Left kidney (tissue), 8 donors: Measurements from ENCODE around the gene PPP1R18. TPM values are rescaled to one million over a fixed set of nuclear protein-coding genes. Genes with fewer than 3 reads are reported as not detected.
A peak's percentile ranks its signal among the peaks of the same experiment; 100 is the strongest.
"Not testable (repeated sequence)": the region's sequence is repeated elsewhere in the genome, so short reads cannot be mapped to it uniquely, and the experiment has no call there.

Experiments
- DNase-seq: peaks from one replicate; pipeline ENCODE4 v3.0.0-alpha.2; 2013
- long read RNA-seq, 8 donors: transcript quantifications; one replicate each; lab custom pipeline, GENCODE V29; 2026
- polyA plus RNA-seq: library from polyadenylated mRNA; unstranded; fragments of 120-200 nt; gene quantifications from one replicate; pipeline ENCODE4 v1.2.1, GENCODE V29; 2013; ENCODE audit not compliant: insufficient read length

PPP1R18 gene, protein sequence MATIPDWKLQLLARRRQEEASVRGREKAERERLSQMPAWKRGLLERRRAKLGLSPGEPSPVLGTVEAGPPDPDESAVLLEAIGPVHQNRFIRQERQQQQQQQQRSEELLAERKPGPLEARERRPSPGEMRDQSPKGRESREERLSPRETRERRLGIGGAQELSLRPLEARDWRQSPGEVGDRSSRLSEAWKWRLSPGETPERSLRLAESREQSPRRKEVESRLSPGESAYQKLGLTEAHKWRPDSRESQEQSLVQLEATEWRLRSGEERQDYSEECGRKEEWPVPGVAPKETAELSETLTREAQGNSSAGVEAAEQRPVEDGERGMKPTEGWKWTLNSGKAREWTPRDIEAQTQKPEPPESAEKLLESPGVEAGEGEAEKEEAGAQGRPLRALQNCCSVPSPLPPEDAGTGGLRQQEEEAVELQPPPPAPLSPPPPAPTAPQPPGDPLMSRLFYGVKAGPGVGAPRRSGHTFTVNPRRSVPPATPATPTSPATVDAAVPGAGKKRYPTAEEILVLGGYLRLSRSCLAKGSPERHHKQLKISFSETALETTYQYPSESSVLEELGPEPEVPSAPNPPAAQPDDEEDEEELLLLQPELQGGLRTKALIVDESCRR
- polyA plus RNA-seq = 36.9 TPM
- long read RNA-seq, donor 1, transcript PPP1R18-206 (3 exons, 1,448 nt) = major isoform, 6 of 11 reads
- long read RNA-seq, donor 1, partial matches to known transcripts = 5 of 11 reads
- long read RNA-seq, donor 1, other reads (novel, unspliced or antisense) = 0 of 11 reads
- long read RNA-seq, donor 2, transcript PPP1R18-206 (3 exons, 1,448 nt) = major isoform, 6 of 6 reads
- long read RNA-seq, donor 2, partial matches to known transcripts = 0 of 6 reads
- long read RNA-seq, donor 2, other reads (novel, unspliced or antisense) = 0 of 6 reads
- long read RNA-seq, donor 3, transcript PPP1R18-206 (3 exons, 1,448 nt) = major isoform, 5 of 5 reads
- long read RNA-seq, donor 3, partial matches to known transcripts = 0 of 5 reads
- long read RNA-seq, donor 3, other reads (novel, unspliced or antisense) = 0 of 5 reads
- long read RNA-seq, donor 4, partial matches to known transcripts = 0 of 1 reads
- long read RNA-seq, donor 4, other reads (novel, unspliced or antisense) = 0 of 1 reads
- long read RNA-seq, donor 5, transcript PPP1R18-206 (3 exons, 1,448 nt) = major isoform, 10 of 12 reads
- long read RNA-seq, donor 5, partial matches to known transcripts = 0 of 12 reads
- long read RNA-seq, donor 5, other reads (novel, unspliced or antisense) = 0 of 12 reads
- long read RNA-seq, donor 6, transcript PPP1R18-206 (3 exons, 1,448 nt) = major isoform, 8 of 9 reads
- long read RNA-seq, donor 6, partial matches to known transcripts = 0 of 9 reads
- long read RNA-seq, donor 6, other reads (novel, unspliced or antisense) = 0 of 9 reads
- long read RNA-seq, donor 7, transcript PPP1R18-206 (3 exons, 1,448 nt) = major isoform, 10 of 30 reads
- long read RNA-seq, donor 7, partial matches to known transcripts = 17 of 30 reads
- long read RNA-seq, donor 7, other reads (novel, unspliced or antisense) = 0 of 30 reads
- long read RNA-seq, donor 8, partial matches to known transcripts = 0 of 3 reads
- long read RNA-seq, donor 8, other reads (novel, unspliced or antisense) = 0 of 3 reads

DNA sequence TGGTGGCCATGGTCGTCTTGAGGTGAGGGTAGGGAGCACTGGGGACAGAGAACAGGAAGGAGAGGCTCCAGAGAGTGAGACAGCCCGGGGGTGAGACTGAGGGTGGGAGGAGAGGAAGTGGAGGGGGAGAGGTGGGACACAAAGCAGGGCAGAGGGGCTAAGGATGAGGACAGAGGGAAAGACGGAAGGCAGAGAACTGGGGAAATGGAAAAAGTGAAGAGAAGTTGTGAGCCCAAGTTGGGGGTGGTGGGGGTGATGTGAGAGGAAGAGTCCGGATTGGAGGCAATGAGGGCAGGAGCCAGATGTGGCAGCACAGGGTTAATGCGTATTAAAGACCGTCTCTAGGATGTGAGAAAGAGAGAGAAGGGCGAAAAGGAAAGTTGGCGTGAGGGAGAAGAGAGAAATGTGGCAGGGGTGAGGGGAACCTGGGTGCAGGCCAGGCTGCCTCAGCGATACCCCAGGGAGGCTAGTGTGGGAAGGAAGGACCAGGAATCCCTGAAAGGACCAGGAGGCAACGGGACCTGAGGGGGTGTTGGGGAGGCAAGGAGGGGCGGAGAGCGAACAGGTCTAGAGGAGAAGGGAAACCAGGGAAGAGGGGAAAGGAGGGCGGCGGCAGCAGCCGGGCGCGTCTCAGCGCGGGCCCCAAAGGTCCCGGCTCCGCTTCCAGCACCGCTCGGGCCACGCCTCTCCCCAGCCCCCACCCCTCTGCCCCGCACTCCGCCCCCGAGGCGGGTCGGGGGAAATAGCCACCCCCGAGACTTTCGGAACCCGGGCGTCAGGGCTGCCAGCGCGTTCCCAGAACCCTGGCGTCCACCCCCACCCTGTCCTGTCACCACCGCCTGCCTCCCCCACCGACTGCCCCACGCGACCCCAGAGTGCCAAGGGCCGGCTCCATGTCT, at the start of gene PPP1R18:
PPP1R18 (minus strand) TSS at position 637 of the 899 bp plus-strand sequence; CDS start at position 10, 627 bp downstream.
- DNase-seq = peak; percentile 52

DNA sequence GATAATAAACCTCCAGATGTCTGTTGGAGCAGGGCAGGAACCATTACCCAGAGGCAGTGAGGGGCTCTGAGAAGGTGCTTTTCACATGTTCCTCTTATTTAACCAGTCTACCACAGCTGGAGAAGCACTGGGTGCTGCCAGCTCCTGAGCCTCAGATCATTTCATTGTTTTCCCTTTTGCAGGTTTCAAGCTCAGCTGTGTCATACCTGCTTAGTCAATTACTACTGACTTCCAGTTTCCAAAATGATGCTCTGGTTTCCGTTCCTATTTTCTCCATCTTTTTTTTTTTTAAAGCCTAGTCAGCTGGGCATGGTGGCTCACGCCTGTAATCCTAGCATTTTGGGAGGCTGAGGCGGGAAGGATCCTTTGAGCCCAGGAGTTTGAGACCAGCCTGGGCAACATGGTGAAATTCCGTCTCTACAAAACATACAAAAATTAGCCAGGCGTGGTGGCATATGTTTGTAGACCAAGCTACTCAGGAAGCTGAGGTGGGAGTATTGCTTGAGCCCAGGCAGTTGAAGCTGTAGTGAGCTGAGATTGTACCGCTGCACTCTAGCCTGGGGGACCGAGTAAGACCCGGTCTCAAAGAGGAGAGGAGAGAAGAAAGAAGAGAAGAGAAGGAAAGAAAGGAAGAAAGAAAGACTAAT, 49.3 kb upstream of the PPP1R18 start:
- DNase-seq = no peak

DNA sequence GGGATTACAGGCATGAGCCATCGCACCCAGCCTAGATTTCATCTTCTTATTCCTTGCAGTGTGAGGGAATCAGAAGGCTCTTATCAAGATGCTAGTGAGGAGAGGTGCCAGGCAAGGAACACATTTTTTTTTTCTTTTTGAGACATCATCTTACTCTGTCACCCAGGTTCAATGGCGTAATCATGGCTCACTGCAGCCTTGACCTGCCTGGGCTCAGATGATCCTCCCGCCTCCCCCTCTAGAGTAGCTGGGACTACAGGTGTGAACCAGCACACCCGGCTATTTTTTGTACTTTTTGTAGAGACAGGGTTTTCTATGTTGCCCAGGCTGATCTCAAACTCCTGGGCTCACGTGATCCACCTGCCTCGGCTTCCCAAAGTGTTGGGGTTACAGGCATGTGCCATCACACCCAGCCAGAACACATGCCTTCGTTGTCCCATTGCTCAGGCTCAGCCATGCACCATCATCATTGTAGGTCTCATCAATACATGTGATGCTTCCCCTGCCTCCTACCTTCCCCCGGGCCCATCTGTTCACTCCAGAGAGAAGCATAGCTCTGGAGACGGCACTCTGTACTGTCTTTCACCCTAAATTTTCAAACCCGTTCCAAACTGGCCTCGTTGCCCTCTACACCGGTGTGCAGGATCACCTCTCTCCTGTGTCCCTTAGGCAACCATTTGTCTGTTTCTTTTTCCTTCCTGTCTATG, 45.9 kb upstream of the PPP1R18 start:
- no peak for DNase-seq

DNA sequence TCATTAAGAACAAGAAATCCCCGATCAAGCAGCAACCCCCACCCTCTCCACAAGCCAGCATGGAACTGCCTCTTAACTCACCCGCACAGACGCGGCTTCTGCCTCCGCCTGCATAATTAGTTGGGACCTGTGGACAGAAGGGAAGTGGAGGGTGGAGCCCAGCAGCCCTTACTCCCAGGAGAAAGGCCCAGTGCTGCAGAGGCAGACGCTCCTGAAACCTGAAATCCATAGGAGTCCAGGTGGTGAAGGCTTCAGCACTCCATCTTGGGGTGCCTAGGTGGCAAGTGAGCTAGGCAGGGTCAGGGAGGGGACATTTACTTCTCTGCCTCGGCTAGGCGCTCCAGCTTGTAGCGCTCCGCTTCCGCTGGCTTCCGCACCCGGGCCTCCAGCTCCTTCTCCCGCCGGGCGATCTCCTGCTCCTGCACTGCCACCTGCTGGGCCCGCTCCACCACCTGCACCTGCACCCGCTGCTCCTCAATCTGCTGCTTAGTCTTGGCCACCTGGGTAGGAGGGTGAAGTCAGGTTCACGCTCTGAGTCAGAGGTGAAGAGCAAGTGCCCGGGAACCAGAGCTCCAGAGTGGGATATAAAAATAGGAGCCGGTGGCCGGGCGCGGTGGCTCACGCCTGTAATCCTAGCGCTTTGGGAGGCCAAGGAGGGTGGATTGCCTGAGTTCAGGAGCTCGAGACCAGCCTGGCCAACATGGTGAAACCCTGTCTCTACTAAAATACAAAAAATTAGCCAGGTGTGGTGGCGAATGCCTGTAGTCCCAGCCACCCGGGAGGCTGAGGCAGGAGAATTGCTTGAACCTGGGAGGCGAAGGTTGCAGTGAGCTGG, 44.4 kb upstream of the PPP1R18 start:
- DNase-seq = no peak

DNA sequence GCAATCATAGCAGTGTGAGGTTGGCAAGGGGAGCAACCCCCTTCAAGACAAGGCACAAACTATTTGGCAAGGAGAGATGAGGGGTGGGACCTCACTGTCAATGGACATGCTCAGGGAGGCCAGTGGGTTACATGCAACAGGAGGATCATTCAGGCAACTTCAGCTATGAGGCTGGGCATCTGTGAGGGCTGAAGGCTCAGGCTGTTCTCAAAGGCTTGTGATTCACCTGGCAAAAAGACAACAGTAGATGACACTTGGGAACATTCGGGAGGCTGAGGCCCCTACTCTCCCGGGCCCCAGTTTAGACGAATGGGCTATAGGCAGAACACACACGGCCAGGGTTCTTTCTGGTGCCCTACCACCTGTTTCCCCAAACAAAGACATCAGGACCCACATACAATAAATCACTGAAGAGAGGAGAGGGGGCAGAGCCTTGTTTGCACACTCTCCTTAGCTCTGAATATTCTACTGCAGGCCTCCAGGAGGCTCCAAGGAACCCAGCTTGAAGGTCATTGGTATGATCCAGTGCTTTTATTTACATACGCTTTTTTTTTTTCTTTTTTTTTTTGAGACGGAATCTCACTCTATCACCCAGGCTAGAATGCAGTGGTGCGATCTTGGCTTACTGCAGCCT, 41.6 kb upstream of the PPP1R18 start:
- DNase-seq = no peak

DNA sequence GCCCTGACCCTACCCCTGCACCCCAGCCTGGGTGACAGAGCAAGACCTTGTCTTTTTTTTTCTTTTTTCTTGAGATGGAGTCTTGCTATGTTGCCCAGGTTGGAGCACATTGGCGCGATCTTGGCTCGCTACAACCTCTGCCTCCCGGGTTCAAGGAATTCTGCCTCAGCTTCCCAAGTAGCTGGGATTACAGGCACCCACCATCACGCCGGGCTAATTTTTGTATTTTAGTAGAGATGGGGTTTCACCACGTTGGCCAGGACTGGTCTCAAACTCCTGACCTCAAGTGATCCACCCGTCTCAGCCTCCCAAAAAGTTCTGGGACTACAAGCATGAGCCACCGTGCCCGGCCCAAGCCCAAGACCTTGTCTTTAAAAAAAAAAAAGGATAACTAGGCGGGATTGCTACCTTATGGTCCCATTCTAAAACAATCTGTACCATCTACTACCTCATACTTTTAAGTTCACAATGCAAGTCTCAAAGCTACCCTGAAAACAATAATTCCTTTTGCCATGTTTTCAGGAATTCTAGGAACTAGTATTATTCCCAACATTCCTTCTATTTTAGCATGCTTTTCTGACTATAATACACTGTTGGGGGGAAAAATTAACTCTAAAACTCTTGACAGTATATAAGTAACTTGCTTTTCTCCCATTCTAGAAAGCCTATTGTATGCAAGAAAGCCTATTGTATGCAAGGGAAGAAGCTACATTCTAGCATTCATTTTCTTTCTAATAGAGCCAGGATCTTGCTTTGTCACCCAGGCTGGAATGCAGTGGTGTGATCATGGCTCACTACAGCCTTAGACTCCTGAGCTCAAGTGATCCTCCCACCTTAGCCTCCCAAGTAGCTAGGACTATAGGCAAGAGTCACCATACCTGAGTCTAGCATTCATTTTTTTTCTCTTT, 40.3 kb upstream of the PPP1R18 start:
- DNase-seq = no peak

DNA sequence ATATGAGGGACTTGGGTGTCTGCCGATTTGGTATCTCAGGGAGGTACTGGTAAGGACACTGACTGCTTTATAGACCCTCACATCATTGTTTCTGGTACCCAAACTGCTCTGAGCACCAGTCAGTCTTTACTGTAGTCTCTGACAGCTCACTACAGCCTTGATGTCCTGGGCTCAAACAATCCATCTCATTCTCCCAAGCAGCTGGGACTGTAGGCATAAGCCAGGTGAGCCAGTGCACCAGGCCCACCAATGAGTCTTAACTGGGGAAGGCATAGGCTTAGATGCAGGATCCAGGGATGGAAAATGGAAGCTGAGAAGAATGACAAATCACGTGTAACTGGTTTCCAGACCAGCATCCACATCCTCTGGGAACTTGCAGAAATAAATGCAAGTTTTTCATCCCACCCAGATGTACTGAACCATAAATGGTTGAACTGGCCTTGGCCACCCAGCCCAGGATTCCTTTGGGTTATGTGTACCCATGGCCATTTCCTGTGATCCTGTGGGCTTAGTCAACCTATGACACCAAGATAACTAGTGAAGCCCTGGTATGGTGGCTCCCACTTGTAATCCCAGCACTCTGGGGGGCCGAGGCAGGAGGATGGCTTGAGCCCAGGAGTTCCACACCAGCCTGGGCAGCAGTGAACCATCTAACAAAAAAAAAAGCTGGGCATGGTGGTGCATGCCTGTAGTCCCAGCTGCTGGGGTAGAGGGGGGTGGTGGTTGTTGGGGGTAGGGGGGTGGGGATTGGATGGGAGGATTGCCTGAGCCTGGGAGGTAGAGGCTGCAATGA, 39.5 kb upstream of the PPP1R18 start:
- DNase-seq = no peak

DNA sequence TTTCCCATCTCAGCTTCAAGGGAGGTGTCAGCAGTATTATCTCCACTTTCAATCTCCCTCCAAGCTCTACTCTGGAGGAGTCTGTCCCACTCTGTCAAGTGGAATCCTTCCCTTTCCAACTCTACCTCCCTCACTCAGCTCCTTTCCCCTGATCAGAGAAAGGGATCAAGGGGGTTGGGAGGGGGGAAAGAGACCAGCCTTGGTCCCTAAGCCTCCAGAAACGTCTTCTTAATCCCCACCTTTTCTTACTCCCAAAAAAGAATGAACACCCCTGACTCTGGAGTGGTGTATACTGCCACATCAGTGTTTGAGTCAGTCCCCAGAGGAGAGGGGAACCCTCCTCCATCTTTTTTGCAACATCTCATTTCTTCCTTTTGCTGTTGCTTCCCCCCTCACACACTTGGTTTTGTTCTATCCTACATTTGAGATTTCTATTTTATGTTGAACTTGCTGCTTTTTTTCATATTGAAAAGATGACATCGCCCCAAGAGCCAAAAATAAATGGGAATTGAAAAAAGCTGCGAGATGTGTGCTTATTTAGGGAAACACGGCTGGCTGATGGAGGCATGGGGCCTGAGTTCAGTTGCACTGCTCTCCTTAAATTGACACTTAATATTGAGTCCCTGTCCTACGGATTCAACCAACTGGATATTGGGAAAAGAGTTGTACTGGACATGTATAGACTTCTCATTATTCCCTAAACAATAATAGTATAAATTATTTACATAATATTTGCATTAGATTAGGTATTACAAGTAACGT, 38.6 kb upstream of the PPP1R18 start:
- DNase-seq = no peak

DNA sequence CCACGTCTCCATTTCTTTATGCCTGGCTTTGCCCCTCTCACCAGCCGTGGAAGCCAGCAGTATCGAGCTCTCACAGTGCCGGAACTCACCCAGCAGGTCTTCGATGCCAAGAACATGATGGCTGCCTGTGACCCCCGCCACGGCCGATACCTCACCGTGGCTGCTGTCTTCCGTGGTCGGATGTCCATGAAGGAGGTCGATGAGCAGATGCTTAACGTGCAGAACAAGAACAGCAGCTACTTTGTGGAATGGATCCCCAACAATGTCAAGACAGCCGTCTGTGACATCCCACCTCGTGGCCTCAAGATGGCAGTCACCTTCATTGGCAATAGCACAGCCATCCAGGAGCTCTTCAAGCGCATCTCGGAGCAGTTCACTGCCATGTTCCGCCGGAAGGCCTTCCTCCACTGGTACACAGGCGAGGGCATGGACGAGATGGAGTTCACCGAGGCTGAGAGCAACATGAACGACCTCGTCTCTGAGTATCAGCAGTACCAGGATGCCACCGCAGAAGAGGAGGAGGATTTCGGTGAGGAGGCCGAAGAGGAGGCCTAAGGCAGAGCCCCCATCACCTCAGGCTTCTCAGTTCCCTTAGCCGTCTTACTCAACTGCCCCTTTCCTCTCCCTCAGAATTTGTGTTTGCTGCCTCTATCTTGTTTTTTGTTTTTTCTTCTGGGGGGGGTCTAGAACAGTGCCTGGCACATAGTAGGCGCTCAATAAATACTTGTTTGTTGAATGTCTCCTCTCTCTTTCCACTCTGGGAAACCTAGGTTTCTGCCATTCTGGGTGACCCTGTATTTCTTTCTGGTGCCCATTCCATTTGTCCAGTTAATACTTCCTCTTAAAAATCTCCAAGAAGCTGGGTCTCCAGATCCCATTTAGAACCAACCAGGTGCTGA, 37.6 kb upstream of the PPP1R18 start:
- DNase-seq = not testable (repeated sequence)

DNA sequence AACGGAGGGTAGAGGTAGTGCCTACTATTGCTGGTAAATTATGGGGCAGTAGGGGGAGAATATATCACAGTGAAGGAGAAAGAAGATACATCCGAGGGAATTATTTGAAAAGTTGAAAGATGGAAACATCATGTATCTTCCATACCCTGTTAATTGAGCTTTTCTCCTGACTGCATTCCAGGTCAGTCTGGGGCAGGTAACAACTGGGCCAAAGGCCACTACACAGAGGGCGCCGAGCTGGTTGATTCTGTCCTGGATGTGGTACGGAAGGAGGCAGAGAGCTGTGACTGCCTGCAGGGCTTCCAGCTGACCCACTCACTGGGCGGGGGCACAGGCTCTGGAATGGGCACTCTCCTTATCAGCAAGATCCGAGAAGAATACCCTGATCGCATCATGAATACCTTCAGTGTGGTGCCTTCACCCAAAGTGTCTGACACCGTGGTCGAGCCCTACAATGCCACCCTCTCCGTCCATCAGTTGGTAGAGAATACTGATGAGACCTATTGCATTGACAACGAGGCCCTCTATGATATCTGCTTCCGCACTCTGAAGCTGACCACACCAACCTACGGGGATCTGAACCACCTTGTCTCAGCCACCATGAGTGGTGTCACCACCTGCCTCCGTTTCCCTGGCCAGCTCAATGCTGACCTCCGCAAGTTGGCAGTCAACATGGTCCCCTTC, 36.9 kb upstream of the PPP1R18 start:
- not testable (repeated sequence) for DNase-seq

DNA sequence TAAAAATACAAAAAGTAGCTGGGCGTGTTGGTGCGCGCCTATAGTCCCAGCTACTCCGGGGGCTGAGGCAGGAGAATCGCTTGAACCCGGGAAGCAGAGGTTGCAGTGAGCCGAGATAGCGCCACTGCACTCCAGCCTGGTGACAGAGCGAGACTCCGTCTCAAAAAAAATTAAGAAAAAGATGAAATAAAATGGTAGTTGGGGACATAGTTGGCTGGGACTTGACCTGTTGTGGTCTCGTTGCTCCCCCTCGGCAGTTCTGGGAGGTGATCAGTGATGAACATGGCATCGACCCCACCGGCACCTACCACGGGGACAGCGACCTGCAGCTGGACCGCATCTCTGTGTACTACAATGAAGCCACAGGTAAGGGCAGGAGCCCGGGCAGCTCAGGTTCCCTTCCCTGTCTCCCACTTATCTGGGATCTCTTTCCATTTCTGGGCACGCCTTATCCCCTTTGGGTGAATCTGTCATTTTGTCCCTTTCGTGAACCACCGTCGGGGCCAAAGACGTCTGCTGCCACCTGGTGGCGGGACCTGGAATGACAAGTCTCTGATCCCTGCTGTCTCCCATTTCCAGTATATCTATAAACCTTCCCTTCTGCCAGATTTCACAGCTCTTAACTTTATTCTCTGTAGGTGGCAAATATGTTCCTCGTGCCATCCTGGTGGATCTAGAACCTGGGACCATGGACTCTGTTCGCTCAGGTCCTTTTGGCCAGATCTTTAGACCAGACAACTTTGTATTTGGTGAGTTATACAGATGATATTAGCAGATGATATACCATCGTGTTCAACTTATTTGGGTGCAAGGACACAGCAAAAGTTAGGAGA, 36.1 kb upstream of the PPP1R18 start:
- peak; percentile 75 for DNase-seq

DNA sequence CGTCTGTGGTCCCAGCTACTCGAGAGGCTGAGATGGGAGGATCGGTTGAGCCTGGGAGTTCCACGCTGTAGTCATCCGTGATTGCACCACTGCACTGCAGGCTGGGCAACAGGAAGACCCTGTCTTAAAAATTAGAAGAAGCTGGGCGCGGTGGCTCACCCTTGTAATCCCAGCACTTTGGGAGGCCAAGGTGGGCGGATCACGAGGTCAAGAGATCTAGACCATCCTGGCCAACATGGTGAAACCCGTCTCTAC, 35.5 kb upstream of the PPP1R18 start:
- DNase-seq = not testable (repeated sequence)
